ENCODE measurements around the gene CLDN5.

The CLDN5 gene

GRCh38 chr22:19509923-19510322, 14.3 kb downstream of the CLDN5 start:
- no peak for TF ChIP-seq CTCF (IDR thresholded peaks at IDR 0.05; ENCODE audit: borderline replicate concordance, insufficient read depth, low read depth, low read length)
- H3K4me3 ChIP-seq (ENCODE audit: low read depth, low read length): no peak overlapping the region

- H3K4me3 ChIP-seq (ENCODE audit: low read depth, low read length): no peak overlapping the region
- no peak for TF ChIP-seq CTCF (IDR thresholded peaks at IDR 0.05; ENCODE audit: borderline replicate concordance, insufficient read depth, low read depth, low read length)
Measured at GRCh38 chr22:19509191-19509590, 15.0 kb downstream of the CLDN5 start.

GRCh38 chr22:19508024-19508776, 16.0 kb downstream of the CLDN5 start:
- no peak overlapping the region for H3K4me3 ChIP-seq (ENCODE audit: low read depth, low read length)
- TF ChIP-seq CTCF (IDR thresholded peaks at IDR 0.05; ENCODE audit: borderline replicate concordance, insufficient read depth, low read depth, low read length): no peak

GRCh38 chr22:19507534-19507861, 16.7 kb downstream of the CLDN5 start:
- TF ChIP-seq CTCF (IDR thresholded peaks at IDR 0.05; ENCODE audit: borderline replicate concordance, insufficient read depth, low read depth, low read length): no peak
- no peak overlapping the region for H3K4me3 ChIP-seq (ENCODE audit: low read depth, low read length)

- no peak for TF ChIP-seq CTCF (IDR thresholded peaks at IDR 0.05; ENCODE audit: borderline replicate concordance, insufficient read depth, low read depth, low read length)
- H3K4me3 ChIP-seq (ENCODE audit: low read depth, low read length): no peak overlapping the region
Measured at GRCh38 chr22:19506212-19506611, 18.0 kb downstream of the CLDN5 start.

- H3K4me3 ChIP-seq (ENCODE audit: low read depth, low read length): no peak overlapping the region
- TF ChIP-seq CTCF (IDR thresholded peaks at IDR 0.05; ENCODE audit: borderline replicate concordance, insufficient read depth, low read depth, low read length): no peak
Measured at GRCh38 chr22:19505735-19506126, 18.5 kb downstream of the CLDN5 start.

- no peak overlapping the region for H3K4me3 ChIP-seq (ENCODE audit: low read depth, low read length)
- no peak for TF ChIP-seq CTCF (IDR thresholded peaks at IDR 0.05; ENCODE audit: borderline replicate concordance, insufficient read depth, low read depth, low read length)
Measured at GRCh38 chr22:19504900-19505734, 19.1 kb downstream of the CLDN5 start.

All from GM12875 (cell line).